HepG2 (cell line): ENCODE data around the gene ZNF628. TPM values are rescaled to one million over a fixed set of nuclear protein-coding genes. Genes with fewer than 3 reads are reported as not detected.

Experiments used
- BCL6 ChIP-seq: IDR thresholded peaks from 2 replicates; pipeline ENCODE4 v1.6.1; 2016; ENCODE audit warnings: missing genetic modification reagents, missing compliant biosample characterization
- CCDC6 ChIP-seq: sonication (generic); formaldehyde crosslinking; IDR thresholded peaks from 2 replicates; pipeline ENCODE4 v1.8.1; 2022; ENCODE audit warnings: mild to moderate bottlenecking, missing genetic modification reagents, moderate library complexity
- FOXO1 ChIP-seq: sonication (generic); formaldehyde crosslinking; IDR thresholded peaks from 2 replicates; pipeline ENCODE4 v1.4.0; 2020; ENCODE audit warnings: missing genetic modification reagents
- HNRNPUL1 ChIP-seq: fragments of 200-400 bp; formaldehyde crosslinking; IDR thresholded peaks from 2 replicates; pipeline ENCODE4 v1.6.1; 2017; ENCODE audit warnings: low read depth, mild to moderate bottlenecking, low read length, moderate library complexity
- KMT2A ChIP-seq: sonication (generic); formaldehyde crosslinking; IDR thresholded peaks from 2 replicates; pipeline ENCODE4 v1.4.0; 2020; ENCODE audit warnings: missing genetic modification reagents
- MYC ChIP-seq: sonication (generic); formaldehyde crosslinking; IDR thresholded peaks from 2 replicates; pipeline ENCODE4 v1.9.0; 2021; ENCODE audit warnings: missing genetic modification reagents, borderline replicate concordance
- NFKBIZ ChIP-seq: IDR thresholded peaks from 2 replicates; pipeline ENCODE4 v1.6.1; 2018; ENCODE audit warnings: missing genetic modification reagents, missing compliant biosample characterization
- RARA ChIP-seq: IDR thresholded peaks from 2 replicates; pipeline ENCODE4 v1.6.1; 2016; ENCODE audit warnings: missing genetic modification reagents, missing compliant biosample characterization
- RBFOX2 ChIP-seq: fragments of 200-400 bp; formaldehyde crosslinking; IDR thresholded peaks from 2 replicates; pipeline ENCODE4 v1.6.1; 2017; ENCODE audit warnings: low read depth, mild to moderate bottlenecking, low read length
- STAG1 ChIP-seq: sonication (generic); formaldehyde crosslinking; IDR thresholded peaks from 2 replicates; pipeline ENCODE4 v1.4.0; 2020; ENCODE audit warnings: missing genetic modification reagents
- TBL1XR1 ChIP-seq: fragments of 150-350 bp; IDR thresholded peaks from 2 replicates; pipeline ENCODE4 v1.6.1; 2014; ENCODE audit warnings: borderline replicate concordance, low read length; ENCODE audit not compliant: partially characterized antibody
- THRA ChIP-seq: sonication (generic); formaldehyde crosslinking; IDR thresholded peaks from 2 replicates; pipeline ENCODE4 v1.4.0; 2020; ENCODE audit warnings: missing genetic modification reagents, borderline replicate concordance
- ZNF251 ChIP-seq: sonication (generic); formaldehyde crosslinking; IDR thresholded peaks from 2 replicates; pipeline ENCODE4 v1.9.0; 2021; ENCODE audit warnings: mild to moderate bottlenecking, missing genetic modification reagents
- ZNF34 ChIP-seq: sonication (generic); formaldehyde crosslinking; IDR thresholded peaks from 2 replicates; pipeline ENCODE4 v1.4.0; 2020; ENCODE audit warnings: mild to moderate bottlenecking, missing genetic modification reagents, borderline replicate concordance
- ZNF598 ChIP-seq: sonication (generic); formaldehyde crosslinking; IDR thresholded peaks from 2 replicates; pipeline ENCODE4 v1.5.1; 2020; ENCODE audit warnings: mild to moderate bottlenecking, missing genetic modification reagents, borderline replicate concordance
- ZNF777 ChIP-seq: sonication (generic); formaldehyde crosslinking; IDR thresholded peaks from 2 replicates; pipeline ENCODE4 v1.4.0; 2020; ENCODE audit warnings: missing genetic modification reagents
- ZNF782 ChIP-seq: sonication (generic); formaldehyde crosslinking; IDR thresholded peaks from 2 replicates; pipeline ENCODE4 v1.4.0; 2020; ENCODE audit warnings: missing genetic modification reagents, mild to moderate bottlenecking, borderline replicate concordance
- ZSCAN5A ChIP-seq: sonication (generic); formaldehyde crosslinking; IDR thresholded peaks from 2 replicates; pipeline ENCODE4 v1.8.0; 2022; ENCODE audit warnings: mild to moderate bottlenecking, missing genetic modification reagents, borderline replicate concordance
- ZZZ3 ChIP-seq: sonication (generic); formaldehyde crosslinking; IDR thresholded peaks from 2 replicates; pipeline ENCODE4 v1.4.0; 2020; ENCODE audit warnings: missing genetic modification reagents, mild to moderate bottlenecking, borderline replicate concordance
- polyA plus RNA-seq, 8 experiments: library from polyadenylated mRNA; depleted of rRNA in 3 of 8; stranded (reverse) in 7 of 8; unstranded in 1 of 8; fragments of >200 nt; fragmentation: Illumina TruSeq in 4 of 8; extraction: Trizol in 4 of 8; gene quantifications; 2 replicates each; pipeline versions ENCODE4 v1.2.1 to v1.2.3, GENCODE V29; 2011 to 2016; ENCODE audit warnings: low read depth in 4 of 8, missing spikeins in 1 of 8, mixed read lengths in 1 of 8; ENCODE audit not compliant: insufficient read depth in 1 of 8
- total RNA-seq, 5 experiments: library from RNA; depleted of rRNA; stranded (reverse); fragments of >200 nt; fragmentation: Illumina TruSeq; extraction: Trizol; gene quantifications; 2 replicates each; pipeline ENCODE4 v1.2.3, GENCODE V29; 2016; ENCODE audit warnings: low read depth in 1 of 5
- TF ChIP-seq, protein P1 (sequence below): sonication (generic); formaldehyde crosslinking; IDR thresholded peaks from 2 replicates; pipeline ENCODE4 v1.4.0; 2020; ENCODE audit warnings: missing genetic modification reagents
- TF ChIP-seq, protein P2 (sequence below): sonication (generic); formaldehyde crosslinking; IDR thresholded peaks from 2 replicates; pipeline ENCODE4 v1.8.1; 2023; ENCODE audit warnings: missing genetic modification reagents, mild to moderate bottlenecking, borderline replicate concordance
- TF ChIP-seq, protein P3 (sequence below): sonication (generic); formaldehyde crosslinking; IDR thresholded peaks from 2 replicates; pipeline ENCODE4 v1.8.0; 2022; ENCODE audit warnings: missing genetic modification reagents, mild to moderate bottlenecking, borderline replicate concordance

Gene ZNF628
- total and polyA plus RNA-seq, 2 of the 13 experiments (the other 11 are each of a cell fraction or from before 2014, with no cell fraction given), result 0.54 to 1.2 TPM

DNA sequence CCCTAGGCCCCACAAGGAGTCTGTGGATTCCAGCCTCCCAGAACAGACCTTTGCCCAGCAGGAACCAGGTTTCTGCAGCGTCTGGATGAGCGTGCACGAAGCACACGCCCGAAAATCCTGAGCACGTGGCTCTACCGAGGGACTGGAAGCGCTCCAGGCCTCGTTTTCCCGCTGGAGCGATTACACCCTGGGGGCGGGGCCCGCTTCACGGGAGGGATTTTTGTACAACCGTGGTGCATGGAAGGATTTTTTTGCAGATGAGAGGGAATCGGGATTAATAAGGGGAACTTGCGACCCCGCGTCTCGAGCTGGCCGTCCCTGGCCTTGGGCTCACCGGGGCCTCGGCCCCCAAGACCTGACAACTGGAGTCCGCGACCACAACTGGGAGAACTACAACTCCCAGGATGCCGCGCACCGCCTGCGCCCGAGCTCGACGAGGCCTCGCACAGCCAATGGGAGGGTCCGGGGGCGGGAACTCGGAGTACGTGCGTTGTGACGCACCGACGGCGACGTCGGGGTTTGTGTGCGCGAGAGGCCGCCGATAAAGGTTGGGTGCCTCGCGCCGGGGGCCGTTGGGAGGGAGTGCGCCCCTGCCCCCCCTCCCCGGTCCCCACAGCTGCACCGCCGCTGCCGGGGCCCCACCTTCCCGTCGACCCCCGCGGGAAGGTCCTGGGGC lies at the start of gene ZNF628 (continued):
- TF ChIP-seq, protein P1, sequence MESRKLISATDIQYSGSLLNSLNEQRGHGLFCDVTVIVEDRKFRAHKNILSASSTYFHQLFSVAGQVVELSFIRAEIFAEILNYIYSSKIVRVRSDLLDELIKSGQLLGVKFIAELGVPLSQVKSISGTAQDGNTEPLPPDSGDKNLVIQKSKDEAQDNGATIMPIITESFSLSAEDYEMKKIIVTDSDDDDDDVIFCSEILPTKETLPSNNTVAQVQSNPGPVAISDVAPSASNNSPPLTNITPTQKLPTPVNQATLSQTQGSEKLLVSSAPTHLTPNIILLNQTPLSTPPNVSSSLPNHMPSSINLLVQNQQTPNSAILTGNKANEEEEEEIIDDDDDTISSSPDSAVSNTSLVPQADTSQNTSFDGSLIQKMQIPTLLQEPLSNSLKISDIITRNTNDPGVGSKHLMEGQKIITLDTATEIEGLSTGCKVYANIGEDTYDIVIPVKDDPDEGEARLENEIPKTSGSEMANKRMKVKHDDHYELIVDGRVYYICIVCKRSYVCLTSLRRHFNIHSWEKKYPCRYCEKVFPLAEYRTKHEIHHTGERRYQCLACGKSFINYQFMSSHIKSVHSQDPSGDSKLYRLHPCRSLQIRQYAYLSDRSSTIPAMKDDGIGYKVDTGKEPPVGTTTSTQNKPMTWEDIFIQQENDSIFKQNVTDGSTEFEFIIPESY (CRISPR knock-in tag), result no peak; the same call in 1 of the 2 replicates
- peak; percentile 83 for TF ChIP-seq CCDC6
- no peak; the same call in 1 of the 2 replicates for TF ChIP-seq RARA (CRISPR knock-in tag)
- peak; percentile 13; the same call in 1 of the 2 replicates for TF ChIP-seq FOXO1 (CRISPR knock-in tag)
- TF ChIP-seq HNRNPUL1, result no peak
- 0 out of 2 replicates have a peak, but pooled peaks have one; percentile 56 for TF ChIP-seq THRA (CRISPR knock-in tag)
- TF ChIP-seq ZNF782 (CRISPR knock-in tag), result no peak; the same call in 1 of the 2 replicates
- peak; percentile 97 for TF ChIP-seq MYC (CRISPR knock-in tag)
- TF ChIP-seq, protein P2, sequence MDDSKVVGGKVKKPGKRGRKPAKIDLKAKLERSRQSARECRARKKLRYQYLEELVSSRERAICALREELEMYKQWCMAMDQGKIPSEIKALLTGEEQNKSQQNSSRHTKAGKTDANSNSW (CRISPR knock-in tag), result peak; percentile 65; the same call in 1 of the 2 replicates
- TF ChIP-seq ZZZ3 (CRISPR knock-in tag), result no peak; the same call in 1 of the 2 replicates
- no peak; the same call in 1 of the 2 replicates for TF ChIP-seq BCL6 (CRISPR knock-in tag)
- no peak for TF ChIP-seq TBL1XR1
- peak; percentile 93 for TF ChIP-seq RBFOX2
- TF ChIP-seq NFKBIZ, result peak; percentile 18; the same call in 1 of the 2 replicates
- TF ChIP-seq KMT2A (CRISPR knock-in tag), result peak; percentile 61
- TF ChIP-seq ZNF777 (CRISPR knock-in tag), result peak; percentile 29; the same call in 1 of the 2 replicates
- TF ChIP-seq ZNF251, result no peak
- peak; percentile 92; the same call in 1 of the 2 replicates for TF ChIP-seq ZNF598 (CRISPR knock-in tag)
- TF ChIP-seq, protein P3, sequence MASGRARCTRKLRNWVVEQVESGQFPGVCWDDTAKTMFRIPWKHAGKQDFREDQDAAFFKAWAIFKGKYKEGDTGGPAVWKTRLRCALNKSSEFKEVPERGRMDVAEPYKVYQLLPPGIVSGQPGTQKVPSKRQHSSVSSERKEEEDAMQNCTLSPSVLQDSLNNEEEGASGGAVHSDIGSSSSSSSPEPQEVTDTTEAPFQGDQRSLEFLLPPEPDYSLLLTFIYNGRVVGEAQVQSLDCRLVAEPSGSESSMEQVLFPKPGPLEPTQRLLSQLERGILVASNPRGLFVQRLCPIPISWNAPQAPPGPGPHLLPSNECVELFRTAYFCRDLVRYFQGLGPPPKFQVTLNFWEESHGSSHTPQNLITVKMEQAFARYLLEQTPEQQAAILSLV, result peak; percentile 93; the same call in 1 of the 2 replicates
- no peak for TF ChIP-seq ZNF34
- TF ChIP-seq ZSCAN5A (CRISPR knock-in tag), result no peak
- no peak for TF ChIP-seq STAG1
